OCI-LY1 (cell line): ENCODE results near the gene CUX1.

Experiments used
- EZH2 ChIP-seq: fragments of 200-600 bp; sonication (generic), shearing (Covaris generic); IDR thresholded peaks from 2 replicates; pipeline ENCODE4 v1.8.0; 2017; ENCODE audit warnings: borderline replicate concordance, mixed run types, mild to moderate bottlenecking, antibody characterized with exemption, low read length, moderate library complexity, mixed read lengths
- TF ChIP-seq, protein P1 (sequence below): fragments of 200-600 bp; sonication (generic), shearing (Covaris generic); IDR thresholded peaks from 2 replicates; pipeline ENCODE4 v1.5.1; 2017; ENCODE audit warnings: mild to moderate bottlenecking, antibody characterized with exemption, low read length, moderate library complexity, mixed read lengths

DNA sequence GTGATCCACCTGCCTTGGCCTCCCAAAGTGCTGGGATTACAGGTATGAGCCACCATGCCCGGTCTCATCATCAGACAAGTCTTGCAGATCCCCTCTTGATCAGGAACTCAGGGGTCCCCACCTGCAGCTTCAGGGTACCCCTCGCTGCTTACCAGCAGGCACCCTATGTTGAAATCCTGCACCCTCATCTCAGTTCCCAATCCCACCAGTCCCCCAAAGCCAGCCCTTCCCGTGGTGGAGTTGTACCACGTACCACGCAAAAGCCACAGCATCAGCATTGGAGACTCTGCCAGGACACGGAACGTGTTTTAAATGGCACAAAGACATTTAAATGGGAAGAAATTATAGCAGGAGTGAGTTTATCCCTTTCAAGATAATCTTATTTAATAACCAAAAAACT is 202.0 kb downstream of the CUX1 start:
- TF ChIP-seq, protein P1, sequence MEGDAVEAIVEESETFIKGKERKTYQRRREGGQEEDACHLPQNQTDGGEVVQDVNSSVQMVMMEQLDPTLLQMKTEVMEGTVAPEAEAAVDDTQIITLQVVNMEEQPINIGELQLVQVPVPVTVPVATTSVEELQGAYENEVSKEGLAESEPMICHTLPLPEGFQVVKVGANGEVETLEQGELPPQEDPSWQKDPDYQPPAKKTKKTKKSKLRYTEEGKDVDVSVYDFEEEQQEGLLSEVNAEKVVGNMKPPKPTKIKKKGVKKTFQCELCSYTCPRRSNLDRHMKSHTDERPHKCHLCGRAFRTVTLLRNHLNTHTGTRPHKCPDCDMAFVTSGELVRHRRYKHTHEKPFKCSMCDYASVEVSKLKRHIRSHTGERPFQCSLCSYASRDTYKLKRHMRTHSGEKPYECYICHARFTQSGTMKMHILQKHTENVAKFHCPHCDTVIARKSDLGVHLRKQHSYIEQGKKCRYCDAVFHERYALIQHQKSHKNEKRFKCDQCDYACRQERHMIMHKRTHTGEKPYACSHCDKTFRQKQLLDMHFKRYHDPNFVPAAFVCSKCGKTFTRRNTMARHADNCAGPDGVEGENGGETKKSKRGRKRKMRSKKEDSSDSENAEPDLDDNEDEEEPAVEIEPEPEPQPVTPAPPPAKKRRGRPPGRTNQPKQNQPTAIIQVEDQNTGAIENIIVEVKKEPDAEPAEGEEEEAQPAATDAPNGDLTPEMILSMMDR: no peak
- TF ChIP-seq EZH2: no peak
